PC-3 (cell line): ENCODE data around the gene COMMD7. TPM values are rescaled to one million over a fixed set of nuclear protein-coding genes. Genes with fewer than 3 reads are reported as not detected.

ENCODE experiments used
- ATAC-seq: fragments of 200-7000 bp; cut with Tn5 transposase; 2 replicates; pipeline ENCODE4 v1.9.1; 2020; ENCODE audit warnings: mild to moderate bottlenecking, moderate library complexity
- BruUV-seq: library from RNA; stranded (reverse); fragments of 400-500 nt; replicated peaks from 2 replicates; lab custom pipeline; 2021; lab: Mats Ljungman, UMichigan
- CTCF ChIA-PET: fragments of 300-600 bp; sonication (Branson Sonifier 250); formaldehyde crosslinking; loops from one replicate; lab custom pipeline; 2022; ENCODE audit warnings: antibody characterized with exemption; lab: Charles Lee
- POLR2A ChIA-PET: fragments of 300-600 bp; sonication (Branson Sonifier 250); formaldehyde crosslinking; loops from one replicate; lab custom pipeline; 2022; ENCODE audit warnings: antibody characterized with exemption; ENCODE audit not compliant: unreplicated experiment; lab: Charles Lee
- DNase-seq: peaks from one replicate; pipeline ENCODE4 v3.0.0-alpha.2; 2015
- H2AFZ ChIP-seq: fragments of 300-600 bp; sonication (generic); 2 replicates; pipeline ENCODE4 v1.6.0; 2016; ENCODE audit warnings: antibody characterized with exemption, low read length
- H3F3A ChIP-seq: fragments of 300-600 bp; sonication (generic); one replicate; pipeline ENCODE4 v1.6.0; 2017; ENCODE audit warnings: antibody characterized with exemption, low read length, control low read depth, mild to moderate bottlenecking; ENCODE audit not compliant: unreplicated experiment
- H3K27ac ChIP-seq: fragments of 300-600 bp; sonication (generic); 2 replicates; pipeline ENCODE4 v1.5.1; 2016; ENCODE audit warnings: mild to moderate bottlenecking, low read length
- H3K27me3 ChIP-seq: fragments of 300-600 bp; sonication (generic); 2 replicates; pipeline ENCODE4 v1.6.1; 2016; ENCODE audit warnings: low read length, mixed read lengths
- H3K36me3 ChIP-seq: fragments of 300-600 bp; sonication (generic); 2 replicates; pipeline ENCODE4 v1.6.1; 2016; ENCODE audit warnings: low read depth, mixed run types, low read length, mixed read lengths
- H3K4me1 ChIP-seq: fragments of 300-600 bp; sonication (generic); 2 replicates; pipeline ENCODE4 v1.5.1; 2016; ENCODE audit warnings: low read length; ENCODE audit not compliant: insufficient read depth
- H3K4me2 ChIP-seq: fragments of 300-600 bp; sonication (generic); 2 replicates; pipeline ENCODE4 v1.6.0; 2016; ENCODE audit warnings: low read length
- H3K4me3 ChIP-seq: fragments of 300-600 bp; sonication (generic); 2 replicates; pipeline ENCODE4 v1.5.1; 2016; ENCODE audit warnings: mild to moderate bottlenecking, low read length, mixed read lengths
- H3K79me2 ChIP-seq: fragments of 300-600 bp; sonication (generic); 2 replicates; pipeline ENCODE4 v1.6.1; 2017; ENCODE audit warnings: low read length, mixed read lengths
- H3K9ac ChIP-seq: fragments of 300-600 bp; sonication (generic); 2 replicates; pipeline ENCODE4 v1.6.0; 2016; ENCODE audit warnings: mild to moderate bottlenecking, low read length
- H3K9me2 ChIP-seq: fragments of 300-600 bp; sonication (generic); replicated peaks from 2 replicates; pipeline ENCODE4 v1.6.1; 2016; ENCODE audit warnings: mixed run types, low read length, mixed read lengths
- H3K9me3 ChIP-seq: fragments of 300-600 bp; sonication (generic); 2 replicates; pipeline ENCODE4 v1.6.1; 2016; ENCODE audit warnings: low read length, mixed read lengths
- H4K20me1 ChIP-seq: fragments of 300-600 bp; sonication (generic); 2 replicates; pipeline ENCODE4 v1.6.1; 2016; ENCODE audit warnings: low read length, mixed read lengths
- EZH2 ChIP-seq: fragments of 300-600 bp; sonication (generic); IDR thresholded peaks from one replicate; pipeline ENCODE4 v1.6.1; 2017; ENCODE audit warnings: antibody characterized with exemption, mild to moderate bottlenecking, low read length; ENCODE audit not compliant: unreplicated experiment
- EZH2phosphoT487 ChIP-seq: fragments of 300-600 bp; sonication (generic); IDR thresholded peaks from 2 replicates; pipeline ENCODE4 v1.6.1; 2018; ENCODE audit warnings: mild to moderate bottlenecking, antibody characterized with exemption, low read length, borderline replicate concordance
- intact Hi-C: fragments of 100-400 bp; cut with micrococcal nuclease; formaldehyde crosslinking; loops from 2 replicates; pipeline ENCODE4 v1.9.0; 2023
- total RNA-seq: library from RNA; depleted of rRNA; stranded (reverse); fragments of >200 nt; gene quantifications from 2 replicates; pipeline ENCODE4 v1.2.3, GENCODE V29; 2014
- TF ChIP-seq, protein P1 (sequence below): fragments of 300-600 bp; sonication (generic); conservative IDR thresholded peaks from 2 replicates; pipeline ENCODE4 v1.5.1; 2017; ENCODE audit warnings: antibody characterized with exemption, low read depth, mild to moderate bottlenecking, low read length

COMMD7 gene
- total RNA-seq, 1 experiment from 2014 or later, result 33.5 TPM

DNA sequence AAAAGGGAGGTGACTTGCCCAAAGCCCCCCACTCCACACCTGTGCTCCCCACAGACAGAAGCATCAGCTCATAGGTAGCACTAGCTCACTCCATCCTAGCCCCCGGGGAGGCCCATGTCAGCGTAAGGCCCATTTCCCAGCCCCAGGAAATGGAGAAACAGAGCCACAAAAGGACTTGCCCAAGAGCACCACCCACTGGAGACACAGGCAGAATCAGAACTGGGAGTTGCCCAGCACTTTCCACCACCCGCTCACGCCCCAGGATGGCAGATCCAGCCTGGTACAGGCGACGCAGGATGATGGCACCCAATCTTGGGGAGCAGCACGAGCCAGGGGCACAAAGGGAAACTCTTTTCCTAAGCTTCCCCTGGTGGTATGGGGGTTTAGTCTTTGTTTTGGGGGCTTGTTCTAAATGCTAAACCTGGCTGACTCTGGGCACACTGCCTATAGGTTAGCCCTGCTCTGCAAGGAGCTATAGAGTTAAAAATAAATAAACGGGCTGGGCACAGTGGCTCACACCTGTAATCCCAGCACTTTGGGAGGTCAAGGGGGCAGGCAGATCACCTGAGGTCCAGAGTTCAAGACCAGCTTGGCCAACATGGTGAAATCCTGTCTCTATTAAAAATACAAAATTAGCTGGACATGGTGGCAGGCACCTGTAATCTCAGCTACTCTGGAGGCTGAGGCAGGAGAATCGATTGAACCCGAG, 81.3 kb downstream of the COMMD7 start:
- no TSS peak for BruUV-seq
- Histone ChIP-seq H3F3A (no peaks in the 10 kb centered on the region), H3K79me2 (no peaks in the 10 kb centered on the region), H3K27ac (no peak overlapping the region), H4K20me1 (no peaks in the 10 kb centered on the region), H3K4me1 (no peaks in the 10 kb centered on the region), H3K4me3 (no peak overlapping the region), H3K4me2 (no peak overlapping the region), H3K9me2 (no peaks in the 10 kb centered on the region), H3K27me3 (no peaks in the 10 kb centered on the region), H3K36me3 (no peaks in the 10 kb centered on the region), H3K9ac (no peak overlapping the region), H3K9me3 (no peaks in the 10 kb centered on the region), H2AFZ (no peak overlapping the region)
- TF ChIP-seq EZH2, result no peak
- TF ChIP-seq, protein P1, sequence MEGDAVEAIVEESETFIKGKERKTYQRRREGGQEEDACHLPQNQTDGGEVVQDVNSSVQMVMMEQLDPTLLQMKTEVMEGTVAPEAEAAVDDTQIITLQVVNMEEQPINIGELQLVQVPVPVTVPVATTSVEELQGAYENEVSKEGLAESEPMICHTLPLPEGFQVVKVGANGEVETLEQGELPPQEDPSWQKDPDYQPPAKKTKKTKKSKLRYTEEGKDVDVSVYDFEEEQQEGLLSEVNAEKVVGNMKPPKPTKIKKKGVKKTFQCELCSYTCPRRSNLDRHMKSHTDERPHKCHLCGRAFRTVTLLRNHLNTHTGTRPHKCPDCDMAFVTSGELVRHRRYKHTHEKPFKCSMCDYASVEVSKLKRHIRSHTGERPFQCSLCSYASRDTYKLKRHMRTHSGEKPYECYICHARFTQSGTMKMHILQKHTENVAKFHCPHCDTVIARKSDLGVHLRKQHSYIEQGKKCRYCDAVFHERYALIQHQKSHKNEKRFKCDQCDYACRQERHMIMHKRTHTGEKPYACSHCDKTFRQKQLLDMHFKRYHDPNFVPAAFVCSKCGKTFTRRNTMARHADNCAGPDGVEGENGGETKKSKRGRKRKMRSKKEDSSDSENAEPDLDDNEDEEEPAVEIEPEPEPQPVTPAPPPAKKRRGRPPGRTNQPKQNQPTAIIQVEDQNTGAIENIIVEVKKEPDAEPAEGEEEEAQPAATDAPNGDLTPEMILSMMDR, result 0 out of 2 replicates have a peak, but pooled peaks have one; percentile 15
- intact Hi-C loops, result no loop called here
- DNase-seq (no peak), ATAC-seq (no peak)
- ChIA-PET POLR2A (no interaction called here), CTCF (interaction anchor here (0.6 kb wide), 1 partner anchor 140 kb away, joined by 3 read pairs; no protein-coding TSS in a partner anchor)

- H3K9me2 ChIP-seq, result no peaks in the 10 kb centered on the region
- no peaks in the 10 kb centered on the region for H3K9me3 ChIP-seq
- no peak overlapping the region for H3K9ac ChIP-seq
- intact Hi-C loops, result no loop called here
- no peaks in the 10 kb centered on the region for H4K20me1 ChIP-seq
- H3K27me3 ChIP-seq, result no peaks in the 10 kb centered on the region
- H3K4me3 ChIP-seq, result no peak overlapping the region
- ATAC-seq (no peak), DNase-seq (no peak)
- H3K4me1 ChIP-seq, result no peaks in the 10 kb centered on the region
- ChIA-PET CTCF (no interaction called here), POLR2A (no interaction called here)
- H3K79me2 ChIP-seq, result no peaks in the 10 kb centered on the region
- no peaks in the 10 kb centered on the region for H3F3A ChIP-seq
- no peak overlapping the region for H2AFZ ChIP-seq
- no TSS peak for BruUV-seq
- no peak for TF ChIP-seq EZH2
- TF ChIP-seq, protein P1, result no peak
- TF ChIP-seq EZH2phosphoT487, result no peak
- H3K4me2 ChIP-seq, result no peak overlapping the region
- no peak overlapping the region for H3K27ac ChIP-seq
- no peaks in the 10 kb centered on the region for H3K36me3 ChIP-seq
Observed at GRCh38 chr20:32660661-32661060, 82.6 kb downstream of the COMMD7 start.

GRCh38 chr20:32656827-32657226, 86.4 kb downstream of the COMMD7 start:
- Histone ChIP-seq H4K20me1 (no peaks in the 10 kb centered on the region), H3K27ac (no peak overlapping the region), H3K36me3 (no peaks in the 10 kb centered on the region), H3K9ac (no peak overlapping the region), H3F3A (no peaks in the 10 kb centered on the region), H3K4me3 (no peak overlapping the region), H3K9me2 (no peaks in the 10 kb centered on the region), H3K4me2 (no peak overlapping the region), H3K4me1 (0 out of 2 replicates have a peak, but pooled peaks cover 3% of the 10 kb centered on the region), H2AFZ (no peak overlapping the region), H3K79me2 (no peaks in the 10 kb centered on the region), H3K9me3 (no peaks in the 10 kb centered on the region), H3K27me3 (no peaks in the 10 kb centered on the region)
- ChIA-PET CTCF (no interaction called here), POLR2A (no interaction called here)
- TF ChIP-seq EZH2, result no peak
- no peak for TF ChIP-seq EZH2phosphoT487
- TF ChIP-seq, protein P1, result no peak
- DNase-seq, result no peak
- no peak for ATAC-seq
- intact Hi-C loops, result loop anchor here (5.0 kb wide), 1 partner anchor 555 kb away; no protein-coding TSS in a partner anchor
- BruUV-seq, result no TSS peak
